Pulmonary artery endothelial cell (primary cell): ENCODE measurements around the gene TBC1D9. TPM values are rescaled to one million over a fixed set of nuclear protein-coding genes. Genes with fewer than 3 reads are reported as not detected.
"Not testable (repeated sequence)": the region's sequence is repeated elsewhere in the genome, so short reads cannot be mapped to it uniquely, and the experiment has no call there.

ENCODE experiments used
- DNase-seq: peaks from one replicate; pipeline ENCODE4 v3.0.0-alpha.2; 2011; ENCODE audit warnings: low read depth, low spot score
- total RNA-seq: library from RNA; depleted of rRNA; stranded (reverse); fragments of >200 nt; gene quantifications from 2 replicates; pipeline ENCODE4 v1.2.3, GENCODE V29; 2014

Gene TBC1D9
- total RNA-seq, 1 donor from 2014 or later = 61.5 TPM

DNA sequence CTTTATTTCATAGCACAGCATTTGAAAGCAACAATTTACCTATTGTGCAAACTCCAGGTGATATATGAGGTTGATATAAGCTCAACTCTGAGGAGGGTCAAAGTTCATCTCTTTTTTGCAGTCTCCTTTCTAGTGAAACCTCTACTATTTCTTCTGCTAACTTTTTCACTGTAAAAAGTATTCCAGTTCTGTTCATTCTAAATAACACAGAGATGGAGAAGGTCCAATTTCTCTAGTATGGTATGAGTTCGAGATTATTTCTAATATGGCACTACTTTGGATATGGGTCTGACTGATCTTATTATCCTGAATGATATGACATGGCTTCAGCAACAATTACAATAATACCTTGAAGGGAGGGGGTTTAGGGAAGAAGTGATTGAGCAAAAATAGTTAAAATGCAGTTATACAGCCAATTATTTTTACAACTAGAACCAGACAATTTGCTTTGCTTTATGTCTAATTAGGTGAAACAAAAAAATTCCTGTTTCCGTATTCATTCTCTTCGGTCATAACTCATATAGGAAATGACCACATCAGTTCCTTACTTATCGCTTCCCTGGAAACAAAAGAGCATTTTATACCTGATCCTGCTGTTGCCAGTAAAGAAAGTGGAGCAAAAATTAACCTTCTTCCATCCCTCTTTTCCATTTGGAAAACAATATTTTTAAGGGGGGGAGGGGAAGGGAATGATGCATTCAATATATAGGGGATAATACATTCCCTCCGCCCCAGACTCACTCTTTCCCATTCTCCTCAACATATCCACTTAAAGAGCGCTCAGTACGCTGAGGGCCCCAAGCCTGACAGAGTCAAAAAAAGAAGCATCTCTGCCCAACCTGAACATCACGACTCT, 1.0 kb downstream of the TBC1D9 start:
- DNase-seq = no peak

GRCh38 chr4:140753329-140753728, 2.9 kb downstream of the TBC1D9 start:
- no peak for DNase-seq

DNA sequence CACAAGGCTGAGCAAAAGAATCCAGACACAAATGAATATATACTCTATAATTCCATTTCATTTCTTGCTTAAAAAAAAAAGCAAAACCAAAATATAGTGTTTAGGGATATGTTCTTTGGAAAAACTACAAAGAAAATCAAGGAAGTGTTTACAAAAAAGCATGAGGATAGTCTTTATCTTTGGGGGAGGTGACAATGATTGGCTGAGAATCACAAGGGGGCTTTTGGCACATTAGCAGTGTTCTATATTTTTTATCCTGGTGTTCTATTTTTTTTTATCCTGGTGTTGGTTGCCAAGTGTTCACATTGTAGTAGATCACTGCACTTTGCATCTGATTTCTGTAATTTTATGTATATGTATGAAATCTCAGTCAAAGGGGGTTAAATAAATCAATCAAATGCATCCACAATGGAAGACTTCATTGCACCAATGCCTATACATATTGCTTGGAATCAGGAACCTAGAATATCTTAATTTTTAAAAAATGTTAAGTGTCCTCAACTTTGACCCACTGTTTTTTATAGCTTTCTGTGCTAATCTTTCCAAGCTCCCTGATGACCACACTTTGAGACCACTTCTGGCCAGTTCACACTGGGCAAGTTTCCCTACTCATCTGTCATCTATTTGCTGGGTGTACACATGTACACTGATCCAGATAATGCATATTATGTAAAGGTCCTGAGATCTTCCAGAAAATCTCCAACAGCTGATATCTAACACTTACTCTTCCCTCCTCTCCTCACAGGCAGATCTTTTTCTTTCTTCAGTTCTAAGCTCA, 3.7 kb downstream of the TBC1D9 start:
- DNase-seq = no peak

DNA sequence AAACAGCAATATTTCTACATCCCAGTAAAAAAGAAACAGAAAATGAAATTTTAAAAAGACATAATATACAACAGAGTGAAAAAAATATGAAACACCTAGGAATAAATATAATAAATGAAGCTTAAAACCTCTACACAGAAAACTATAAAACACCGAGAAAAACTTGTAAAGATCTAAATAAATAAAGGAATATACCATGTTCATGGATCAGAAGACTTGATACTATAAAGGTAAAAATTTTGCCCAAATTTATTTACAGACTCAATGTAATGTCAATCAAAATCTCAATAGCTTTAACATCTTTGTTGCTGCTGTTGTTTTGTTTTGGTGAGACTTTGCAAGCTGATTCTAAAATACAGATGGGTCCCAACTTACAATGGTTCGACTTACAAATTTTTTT, 5.7 kb downstream of the TBC1D9 start:
- DNase-seq = no peak

- no peak for DNase-seq
Observed at GRCh38 chr4:140748171-140748570, 8.0 kb downstream of the TBC1D9 start.

DNA sequence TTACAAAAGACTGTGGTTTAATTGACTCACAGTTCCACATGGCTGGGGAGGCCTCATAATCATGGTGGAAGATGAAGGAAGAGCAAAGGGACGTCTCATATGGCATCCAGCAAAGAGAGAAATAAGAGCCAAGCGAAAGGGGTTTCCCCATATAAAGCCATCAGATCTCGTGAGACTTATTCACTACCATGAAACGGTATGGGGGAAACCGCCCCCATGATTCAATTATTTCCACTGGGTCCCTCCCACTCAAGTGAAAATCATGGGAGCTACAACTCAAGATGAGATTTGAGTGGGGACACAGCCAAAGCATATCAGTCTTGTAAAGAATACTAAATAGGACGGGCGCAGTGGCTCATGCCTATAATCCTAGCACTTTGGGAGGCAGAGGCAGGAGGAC, 9.6 kb downstream of the TBC1D9 start:
- DNase-seq = not testable (repeated sequence)

GRCh38 chr4:140744421-140744820, 11.8 kb downstream of the TBC1D9 start:
- DNase-seq = no peak

DNA sequence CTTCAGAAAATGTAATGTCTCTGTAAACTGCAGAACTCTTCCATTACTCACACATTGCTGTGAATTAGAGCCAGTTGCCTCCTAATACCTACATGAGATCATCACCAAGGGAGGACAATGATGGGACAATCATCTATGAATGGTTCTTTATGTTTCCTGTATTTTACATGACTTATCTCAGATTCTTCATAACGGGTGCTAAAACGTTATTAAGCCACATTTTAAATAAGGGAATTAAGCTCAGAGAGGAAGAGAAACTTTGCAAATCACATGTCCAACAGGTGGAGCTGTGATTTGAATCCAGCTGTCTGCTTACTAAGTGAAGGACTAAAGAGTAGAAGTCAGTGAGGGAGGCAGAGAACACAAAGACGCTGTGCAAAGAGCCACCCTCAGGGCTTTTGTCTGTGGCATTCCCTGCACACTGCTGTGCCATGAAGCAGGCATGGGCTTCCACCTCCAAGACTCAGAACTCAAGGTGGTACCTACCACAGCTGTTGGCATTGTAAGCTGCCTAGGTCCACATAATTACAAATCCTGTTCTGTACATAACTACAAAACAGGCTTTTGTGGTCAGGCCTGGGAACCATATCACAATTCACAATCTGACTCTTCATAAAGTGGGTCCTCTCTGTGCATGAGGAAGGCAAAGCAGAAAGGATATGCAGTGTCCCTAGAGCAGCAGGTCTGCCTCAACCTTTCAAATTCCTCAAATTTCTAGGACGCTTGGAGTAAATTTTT, 12.8 kb downstream of the TBC1D9 start:
- DNase-seq = no peak

- DNase-seq = no peak
Observed at GRCh38 chr4:140742838-140743193, 13.4 kb downstream of the TBC1D9 start.

DNA sequence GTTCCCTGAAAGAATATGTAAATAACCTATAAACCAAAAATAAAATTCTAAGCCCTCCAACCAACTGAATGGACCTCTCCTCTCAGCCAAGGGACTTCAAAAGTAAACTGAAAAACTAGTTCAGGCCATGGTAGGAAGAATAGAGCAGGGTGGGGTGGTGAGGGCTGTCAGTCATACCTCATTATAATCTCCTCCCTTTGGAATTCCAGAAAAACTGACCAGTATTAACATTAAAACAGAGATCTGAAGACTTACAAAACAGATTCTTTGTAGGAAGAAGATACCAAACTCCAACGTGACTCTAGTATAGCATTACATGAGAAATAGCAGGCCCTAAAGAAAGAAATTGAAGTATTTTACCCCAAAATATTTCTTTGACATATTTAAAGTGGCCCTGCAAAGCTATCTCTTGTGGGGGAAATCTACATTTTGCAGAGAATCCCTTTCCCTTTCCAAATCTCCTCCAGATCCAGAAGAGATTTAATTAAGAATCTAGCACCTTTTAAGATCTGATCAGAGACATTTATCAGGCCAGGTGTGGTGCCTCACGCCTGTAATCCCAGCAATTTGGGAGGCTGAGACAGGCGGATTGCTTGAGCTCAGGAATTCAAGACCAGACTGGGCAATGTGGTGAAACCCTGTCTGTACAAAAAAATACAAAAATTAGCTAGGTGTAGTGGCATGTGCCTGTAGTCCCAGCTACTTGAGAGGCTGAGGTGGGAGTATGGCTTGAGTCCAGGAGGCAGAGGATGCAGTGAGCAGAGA, 15.1 kb downstream of the TBC1D9 start:
- DNase-seq = no peak

DNA sequence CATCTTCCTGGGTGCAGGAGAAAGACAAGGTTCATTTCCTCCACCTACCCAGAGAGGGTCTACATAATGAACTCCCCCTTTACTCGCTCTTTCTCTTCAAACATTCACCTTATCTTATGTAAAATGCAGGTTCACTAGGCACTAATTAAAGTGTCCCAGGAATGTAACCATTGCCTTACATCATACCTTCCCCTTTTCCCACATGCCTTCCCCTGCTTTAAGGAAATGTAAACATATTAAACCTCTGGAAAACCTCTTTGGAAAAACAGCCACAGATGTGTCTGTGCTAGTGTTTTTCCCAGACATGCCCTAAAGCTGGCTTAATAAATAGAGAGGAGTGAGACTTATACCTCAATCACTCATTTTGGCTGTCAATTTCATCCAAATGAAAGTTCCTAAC, 15.8 kb downstream of the TBC1D9 start:
- no peak for DNase-seq

GRCh38 chr4:140739971-140740370, 16.2 kb downstream of the TBC1D9 start:
- DNase-seq = no peak

GRCh38 chr4:140738139-140738538, 18.0 kb downstream of the TBC1D9 start:
- DNase-seq = no peak

DNA sequence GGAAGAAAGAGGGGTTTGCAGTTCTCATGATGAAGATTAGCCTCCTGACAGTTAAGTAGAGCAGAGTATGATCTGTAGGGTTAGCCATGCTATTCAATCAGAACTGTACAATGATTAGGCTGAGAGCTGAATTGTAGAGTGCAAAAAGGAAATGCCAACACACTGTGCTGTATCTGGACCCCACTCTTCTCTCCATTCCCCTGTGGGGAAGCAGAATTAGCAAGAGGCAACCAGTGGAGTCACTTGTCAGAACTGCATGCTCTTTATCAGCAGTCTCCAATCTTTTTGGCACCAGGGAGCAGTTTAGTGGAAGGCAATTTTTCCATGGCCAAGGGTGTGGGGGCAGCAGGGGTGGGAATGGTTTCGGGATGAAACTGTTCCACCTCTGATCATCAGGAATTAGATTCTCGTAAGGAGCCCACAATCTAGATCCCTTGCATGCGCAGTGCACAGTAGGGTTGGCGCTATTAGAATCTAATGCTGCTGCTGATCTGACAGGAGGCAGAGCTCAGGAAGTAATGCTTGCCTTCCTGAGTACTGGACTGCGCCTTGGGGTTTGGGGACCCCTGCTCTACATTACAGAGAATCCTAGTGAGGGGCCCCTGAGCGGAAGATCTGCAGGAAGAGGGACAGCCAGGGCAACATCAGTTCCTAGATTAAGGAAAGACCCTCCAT, 19.4 kb downstream of the TBC1D9 start:
- DNase-seq = no peak

GRCh38 chr4:140735779-140736391, 20.3 kb downstream of the TBC1D9 start:
- DNase-seq = no peak

- no peak for DNase-seq
Observed at GRCh38 chr4:140735317-140735716, 20.9 kb downstream of the TBC1D9 start.

DNA sequence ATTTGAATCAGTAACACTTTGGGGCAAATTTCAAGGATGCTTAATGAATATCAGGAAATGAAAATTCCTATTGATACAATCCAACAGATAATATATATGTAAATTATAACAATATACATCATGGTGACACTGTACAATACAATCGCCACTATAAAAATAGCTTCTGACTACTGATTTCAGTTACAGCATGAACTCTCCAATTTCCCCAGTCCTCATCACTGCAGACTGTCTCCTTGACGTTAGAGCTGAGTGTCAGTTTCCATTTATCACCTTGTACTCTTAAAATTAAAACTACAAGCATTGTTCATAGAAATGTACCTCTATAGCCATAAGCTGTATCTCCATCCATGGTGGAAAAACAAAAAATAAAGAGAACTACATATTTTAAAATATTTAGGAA, 23.4 kb downstream of the TBC1D9 start:
- DNase-seq = no peak

- DNase-seq = no peak
Observed at GRCh38 chr4:140729344-140730049, 26.7 kb downstream of the TBC1D9 start.

- peak; percentile 11 for DNase-seq
Observed at GRCh38 chr4:140726776-140727500, 29.2 kb downstream of the TBC1D9 start.
